A204.1 (cell line): Measurements from ENCODE around the gene PTPRN2.
"Not testable (repeated sequence)": the region's sequence is repeated elsewhere in the genome, so short reads cannot be mapped to it uniquely, and the experiment has no call there.

Experiments used
- FAIRE-seq: peaks from 2 replicates; lab custom pipeline; 2012; peaks lifted over from hg19 to GRCh38; lab: Jason Lieb, UNC

The PTPRN2 gene

DNA sequence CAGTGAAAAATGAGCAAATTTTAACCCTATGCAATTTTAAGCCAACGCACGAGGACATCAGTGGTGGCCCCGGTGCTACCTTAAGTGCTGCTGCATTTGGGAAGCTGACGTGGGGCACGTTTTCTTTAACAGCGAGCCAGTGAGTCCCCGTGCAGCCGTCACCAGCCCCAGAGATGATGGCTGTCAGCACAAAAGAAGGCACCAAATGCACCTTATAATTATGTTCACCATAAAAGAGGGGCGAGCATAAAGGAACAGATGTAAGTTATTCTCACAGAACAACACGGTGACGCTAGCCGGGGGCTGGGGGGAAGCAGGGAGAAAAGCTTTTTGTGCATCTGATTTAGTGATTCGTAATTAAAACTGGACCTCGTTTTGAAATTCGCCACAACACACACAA lies 990.7 kb downstream of the PTPRN2 start:
- FAIRE-seq, result no peak

DNA sequence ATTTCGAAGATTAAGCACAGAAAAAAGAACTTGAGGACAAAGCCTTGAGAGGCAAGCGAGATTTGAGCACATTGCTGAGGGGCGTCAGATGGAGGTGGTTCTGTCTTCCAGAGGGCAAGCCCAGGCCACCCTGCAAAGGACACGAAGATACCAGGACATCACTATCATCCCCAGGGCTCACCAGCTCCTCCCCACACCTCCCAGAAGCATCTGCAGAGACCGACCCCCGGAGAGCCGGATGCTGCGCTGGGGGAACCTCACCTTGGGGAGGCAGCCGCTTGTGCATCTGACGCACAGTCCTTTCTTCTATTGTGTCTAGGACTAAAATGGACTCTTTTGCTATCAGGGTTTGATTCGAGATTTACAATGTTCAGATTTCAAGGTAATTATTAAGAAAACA lies 991.2 kb downstream of the PTPRN2 start:
- FAIRE-seq, result no peak

DNA sequence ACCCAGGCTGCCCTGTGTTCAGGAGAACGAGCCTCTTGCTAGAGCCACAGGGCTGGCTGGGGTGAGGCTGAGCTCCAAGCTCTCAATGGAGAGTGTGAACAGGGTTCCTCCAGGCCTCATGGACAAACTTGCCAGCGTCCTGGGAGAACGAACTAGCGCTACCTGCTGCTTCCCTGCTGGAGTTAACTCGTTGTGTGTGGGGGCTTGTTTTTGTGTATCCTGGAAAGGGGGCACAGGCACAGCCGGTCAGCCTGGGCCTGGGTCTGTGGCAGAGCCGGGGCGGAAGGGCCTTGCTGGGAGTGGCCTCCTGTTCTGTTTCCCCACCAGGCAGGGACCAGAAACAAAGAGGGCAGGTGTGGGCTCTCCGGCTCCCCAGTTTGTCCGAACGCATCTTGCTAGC lies 991.6 kb downstream of the PTPRN2 start:
- FAIRE-seq, result no peak

GRCh38 chr7:157595086-157595855 lies 992.4 kb downstream of the PTPRN2 start:
- no peak for FAIRE-seq

- no peak for FAIRE-seq
These were observed 993.3 kb downstream of the PTPRN2 start for GRCh38 chr7:157594306-157594705.

DNA sequence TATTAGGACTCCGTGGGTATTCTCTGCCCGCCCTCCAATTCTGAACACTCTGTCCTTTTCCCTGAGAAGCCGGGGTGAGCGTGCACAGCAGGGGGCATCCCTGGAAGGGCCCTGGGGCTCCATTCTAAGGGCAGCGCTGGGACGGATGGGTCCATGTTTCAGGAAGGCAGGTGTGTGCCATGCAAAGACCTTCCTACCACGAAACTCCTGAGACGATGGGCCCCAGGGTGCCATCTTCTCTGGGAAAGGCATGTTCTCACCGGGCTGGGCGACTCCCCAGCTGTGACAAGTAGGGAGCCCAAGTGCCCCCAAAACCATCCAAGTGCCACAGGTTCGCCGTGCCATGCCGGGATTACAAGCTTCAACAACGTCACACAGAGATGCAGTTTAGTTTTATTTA lies 994.1 kb downstream of the PTPRN2 start:
- FAIRE-seq, result no peak

DNA sequence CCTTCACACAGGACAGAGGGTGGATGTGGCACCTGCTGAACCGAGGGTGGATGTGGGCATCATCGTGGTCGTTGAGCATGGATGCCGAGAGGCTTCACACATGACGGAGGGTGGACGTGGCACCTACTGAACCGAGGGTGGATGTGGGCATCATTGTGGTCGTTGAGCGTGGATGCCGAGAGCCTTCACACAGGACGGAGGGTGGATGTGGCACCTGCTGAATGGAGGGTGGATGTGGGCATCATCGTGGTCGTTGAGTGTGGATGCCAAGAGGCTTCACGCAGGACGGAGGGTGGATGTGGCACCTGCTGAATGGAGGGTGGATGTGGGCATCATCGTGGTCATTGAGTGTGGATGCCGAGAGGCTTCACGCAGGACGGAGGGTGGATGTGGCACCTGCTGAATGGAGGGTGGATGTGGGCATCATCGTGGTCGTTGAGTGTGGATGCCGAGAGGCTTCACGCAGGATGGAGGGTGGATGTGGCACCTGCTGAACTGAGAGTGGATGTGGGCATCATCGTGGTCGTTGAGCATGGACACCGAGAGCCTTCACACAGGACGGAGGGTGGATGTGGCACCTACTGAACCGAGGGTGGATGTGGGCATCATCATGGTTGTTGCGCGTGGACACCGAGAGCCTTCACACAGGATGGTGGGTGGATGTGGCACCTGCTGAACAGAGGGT lies 994.8 kb downstream of the PTPRN2 start:
- not testable (repeated sequence) for FAIRE-seq

- FAIRE-seq, result no peak
These were observed 997.1 kb downstream of the PTPRN2 start for GRCh38 chr7:157590526-157590925.

DNA sequence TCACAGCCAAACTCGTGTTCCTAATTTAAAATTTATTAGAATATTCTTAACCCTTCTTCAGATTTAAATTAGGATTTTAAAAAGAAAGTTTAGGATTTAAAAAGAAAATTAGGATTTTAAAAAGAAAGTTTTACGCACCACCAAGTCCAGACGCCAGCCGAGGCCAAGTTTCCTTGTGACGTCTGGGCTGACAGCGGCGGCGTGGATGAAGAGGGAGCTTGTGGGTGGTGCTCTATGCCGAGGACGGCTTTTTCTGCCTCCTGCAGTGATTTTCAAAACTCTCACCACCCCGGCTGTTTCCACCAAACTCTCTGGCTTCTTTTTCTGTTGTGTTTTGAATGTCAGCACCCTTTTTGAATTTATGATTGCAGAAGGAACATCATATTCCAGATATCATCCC lies 997.9 kb downstream of the PTPRN2 start:
- FAIRE-seq, result no peak

- no peak for FAIRE-seq
These were observed 999.6 kb downstream of the PTPRN2 start for GRCh38 chr7:157587805-157588560.

DNA sequence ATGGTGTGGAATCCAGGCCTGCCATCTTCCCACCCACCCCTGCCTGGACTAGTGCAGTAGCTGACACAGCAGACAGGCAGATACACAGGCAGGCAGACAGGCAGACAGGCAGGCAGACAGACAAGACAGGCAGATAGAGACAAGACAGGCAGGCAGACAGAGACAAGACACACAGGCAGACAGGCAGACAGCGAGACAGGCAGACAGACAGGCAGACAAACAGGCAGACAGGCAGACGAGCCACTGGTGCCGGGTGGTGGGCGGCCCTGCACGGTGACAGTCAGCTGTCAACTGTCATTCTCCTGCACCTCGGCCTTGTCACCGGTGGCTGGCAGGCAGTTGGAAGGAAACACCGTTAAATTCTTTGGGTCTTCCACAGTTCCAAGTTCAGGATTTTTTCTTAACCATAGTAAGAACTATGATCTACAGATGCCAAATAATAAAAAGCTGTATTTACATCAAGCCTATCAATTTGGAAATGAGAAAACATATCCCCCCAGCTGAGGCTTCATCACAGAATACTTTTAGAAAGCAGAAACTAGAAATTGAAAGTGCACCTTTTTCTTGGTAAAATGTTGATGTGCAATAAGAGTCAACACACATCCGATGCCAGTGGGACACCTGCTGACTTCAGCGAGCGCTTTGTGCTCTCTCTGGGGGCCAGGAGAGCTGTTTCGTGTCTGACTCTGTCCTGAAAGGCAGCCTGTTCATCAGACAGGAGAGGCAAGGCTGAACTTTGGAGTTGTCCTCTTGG lies 1000.4 kb downstream of the PTPRN2 start:
- FAIRE-seq, result no peak

DNA sequence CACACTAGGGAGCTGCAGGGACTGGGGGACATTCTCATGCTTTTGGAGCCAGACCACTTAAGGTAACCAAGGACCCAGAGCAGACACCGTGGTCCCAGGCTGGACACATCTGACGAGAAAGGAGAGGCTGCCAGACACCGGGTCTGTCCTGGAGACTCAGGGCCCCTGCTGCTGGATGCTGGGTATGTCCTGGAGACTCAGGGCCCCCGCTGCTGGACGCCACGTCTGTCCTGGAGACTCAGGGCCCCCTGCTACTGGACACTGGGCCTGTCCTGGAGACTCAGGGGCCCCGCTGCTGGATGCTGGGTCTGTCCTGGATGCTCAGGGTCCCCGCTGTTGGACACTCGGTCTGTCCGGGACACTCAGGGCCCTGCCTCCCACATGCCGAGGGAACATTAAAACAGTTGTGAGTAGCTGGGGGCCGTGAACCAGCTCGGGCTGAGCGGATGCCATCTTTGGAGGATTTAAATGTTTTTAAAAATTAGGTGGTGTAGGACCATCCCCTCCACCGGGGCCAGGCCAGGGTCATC lies 1001.1 kb downstream of the PTPRN2 start:
- no peak for FAIRE-seq

- no peak for FAIRE-seq
These were observed 1002.3 kb downstream of the PTPRN2 start for GRCh38 chr7:157585113-157585861.

- FAIRE-seq, result no peak
These were observed 1003.2 kb downstream of the PTPRN2 start for GRCh38 chr7:157584420-157584819.

DNA sequence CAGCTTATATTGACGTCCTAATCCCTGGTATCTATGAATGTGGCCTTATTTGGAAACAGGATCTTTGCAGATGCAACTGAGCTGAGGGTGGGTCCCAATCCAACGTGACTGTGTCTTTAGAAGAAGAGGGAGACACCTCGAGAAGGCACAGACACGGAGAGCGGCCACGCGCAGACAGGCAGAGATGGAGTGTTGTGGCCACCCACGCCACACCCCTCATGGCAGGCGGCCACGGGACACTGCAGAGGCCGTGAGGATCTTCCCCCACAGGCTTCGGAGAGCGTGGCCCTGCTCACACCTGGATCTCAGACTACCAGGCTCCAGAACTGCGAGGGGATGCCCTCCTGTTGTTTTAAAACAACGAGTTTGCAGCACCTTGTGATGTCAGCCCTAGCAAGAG lies 1005.9 kb downstream of the PTPRN2 start:
- FAIRE-seq, result no peak

- no peak for FAIRE-seq
These were observed 1007.3 kb downstream of the PTPRN2 start for GRCh38 chr7:157580324-157580723.

- FAIRE-seq, result no peak
These were observed 1008.2 kb downstream of the PTPRN2 start for GRCh38 chr7:157579425-157579824.

- FAIRE-seq, result no peak
These were observed 1009.8 kb downstream of the PTPRN2 start for GRCh38 chr7:157577796-157578339.

GRCh38 chr7:157577061-157577460 lies 1010.6 kb downstream of the PTPRN2 start:
- no peak for FAIRE-seq

DNA sequence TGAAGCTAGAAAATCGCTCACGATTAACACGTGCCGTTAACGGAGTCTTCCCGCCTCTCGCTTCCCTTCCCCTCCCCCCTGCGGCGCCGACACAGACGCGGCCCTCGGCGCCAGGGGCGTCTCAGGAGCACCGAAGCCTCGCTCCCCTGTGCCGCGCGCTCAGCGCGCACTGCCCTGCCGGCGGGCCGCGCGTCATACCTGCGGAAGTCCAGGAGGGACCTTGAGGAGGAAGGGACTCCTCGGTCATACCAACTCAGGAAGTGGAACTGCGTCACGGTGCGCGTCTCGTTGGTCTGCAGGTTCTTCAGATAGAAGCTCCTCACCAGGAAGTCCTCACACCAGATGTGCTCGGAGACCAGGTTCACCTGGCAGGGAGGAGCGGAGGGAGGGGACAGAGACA lies 1011.2 kb downstream of the PTPRN2 start:
- FAIRE-seq, result no peak

- FAIRE-seq, result no peak
These were observed 1011.8 kb downstream of the PTPRN2 start for GRCh38 chr7:157575777-157576176.
